GM20000 (cell line): ENCODE measurements around the gene DAPK3.

ENCODE experiments used
- DNase-seq: peaks from one replicate; pipeline ENCODE4 v3.0.0; 2012; ENCODE audit warnings: low spot score
- TF ChIP-seq, protein P1 (sequence below): IDR thresholded peaks from 2 replicates; pipeline ENCODE4 v1.5.1; 2012; ENCODE audit warnings: mild to moderate bottlenecking, control low read depth; ENCODE audit errors: extremely low read depth, missing control alignments

The DAPK3 gene

GRCh38 chr19:3983542-3983914 is 12.6 kb upstream of the DAPK3 start:
- DNase-seq: no peak
- TF ChIP-seq, protein P1, sequence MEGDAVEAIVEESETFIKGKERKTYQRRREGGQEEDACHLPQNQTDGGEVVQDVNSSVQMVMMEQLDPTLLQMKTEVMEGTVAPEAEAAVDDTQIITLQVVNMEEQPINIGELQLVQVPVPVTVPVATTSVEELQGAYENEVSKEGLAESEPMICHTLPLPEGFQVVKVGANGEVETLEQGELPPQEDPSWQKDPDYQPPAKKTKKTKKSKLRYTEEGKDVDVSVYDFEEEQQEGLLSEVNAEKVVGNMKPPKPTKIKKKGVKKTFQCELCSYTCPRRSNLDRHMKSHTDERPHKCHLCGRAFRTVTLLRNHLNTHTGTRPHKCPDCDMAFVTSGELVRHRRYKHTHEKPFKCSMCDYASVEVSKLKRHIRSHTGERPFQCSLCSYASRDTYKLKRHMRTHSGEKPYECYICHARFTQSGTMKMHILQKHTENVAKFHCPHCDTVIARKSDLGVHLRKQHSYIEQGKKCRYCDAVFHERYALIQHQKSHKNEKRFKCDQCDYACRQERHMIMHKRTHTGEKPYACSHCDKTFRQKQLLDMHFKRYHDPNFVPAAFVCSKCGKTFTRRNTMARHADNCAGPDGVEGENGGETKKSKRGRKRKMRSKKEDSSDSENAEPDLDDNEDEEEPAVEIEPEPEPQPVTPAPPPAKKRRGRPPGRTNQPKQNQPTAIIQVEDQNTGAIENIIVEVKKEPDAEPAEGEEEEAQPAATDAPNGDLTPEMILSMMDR: no peak

GRCh38 chr19:3982701-3983541 is 12.0 kb upstream of the DAPK3 start:
- TF ChIP-seq, protein P1: no peak
- no peak for DNase-seq

- TF ChIP-seq, protein P1: no peak
- DNase-seq: no peak
These were observed 11.1 kb upstream of the DAPK3 start for GRCh38 chr19:3981736-3982681.

GRCh38 chr19:3981373-3981735 is 10.5 kb upstream of the DAPK3 start:
- no peak for DNase-seq
- TF ChIP-seq, protein P1: no peak

DNA sequence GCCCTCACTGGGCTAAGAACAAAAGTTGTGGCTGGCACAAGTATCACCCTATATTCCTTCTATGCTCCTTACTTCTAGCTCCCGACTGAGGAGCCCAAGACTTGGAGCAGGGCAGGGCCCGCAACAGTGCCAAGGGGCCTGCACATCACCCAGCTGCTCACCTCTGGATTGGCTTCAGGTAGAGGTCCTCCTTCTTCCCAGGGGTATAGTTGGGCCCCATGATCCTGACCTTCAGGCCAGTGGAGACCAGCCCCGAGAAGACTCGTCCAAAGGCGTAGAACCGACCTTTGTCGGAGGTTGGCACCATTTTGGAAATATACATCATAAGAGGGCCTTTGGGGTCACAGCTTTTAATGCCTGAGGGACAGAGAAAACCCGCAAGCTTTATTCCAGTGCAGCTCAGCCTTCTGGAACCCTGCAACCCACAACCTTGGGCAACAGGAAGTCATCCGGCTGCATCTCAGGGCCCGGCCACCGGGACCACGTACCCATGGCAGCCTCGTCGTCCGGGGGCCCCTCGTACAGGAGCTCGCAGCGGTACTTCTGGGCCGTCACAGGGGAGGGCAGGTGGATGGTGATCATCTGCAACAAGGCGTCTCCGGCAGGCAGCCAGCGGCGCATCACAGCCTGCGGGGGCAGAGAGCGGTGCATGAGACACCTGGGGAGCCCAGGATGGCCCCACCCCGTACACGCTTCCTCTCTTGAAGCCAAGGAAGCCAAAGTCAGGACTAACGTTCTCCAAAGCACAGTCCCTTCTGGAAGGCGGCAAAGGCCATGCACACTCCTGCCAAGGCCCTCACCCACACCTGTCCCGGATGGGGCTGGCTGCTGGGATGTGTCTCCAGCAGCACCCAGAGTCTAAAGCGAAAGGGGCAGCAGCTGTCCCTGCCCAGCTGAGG is 9.7 kb upstream of the DAPK3 start:
- DNase-seq: no peak
- TF ChIP-seq, protein P1: no peak

- TF ChIP-seq, protein P1: no peak
- no peak for DNase-seq
These were observed 8.9 kb upstream of the DAPK3 start for GRCh38 chr19:3979674-3980352.
